A673 (cell line): ENCODE results near the gene EDDM13.

Source experiments
- CTCF ChIP-seq: fragments of 300-800, 200-600 bp; sonication (generic); conservative IDR thresholded peaks from 2 replicates; pipeline ENCODE4 v1.5.1; 2017; ENCODE audit warnings: low read depth, mild to moderate bottlenecking, antibody characterized with exemption, low read length, moderate library complexity, mixed read lengths
- EZH2 ChIP-seq: fragments of 200-600 bp; sonication (generic); IDR thresholded peaks from 2 replicates; pipeline ENCODE4 v1.6.1; 2017; ENCODE audit warnings: borderline replicate concordance, low read depth, mild to moderate bottlenecking, mixed read lengths, antibody characterized with exemption, low read length; ENCODE audit not compliant: poor library complexity, severe bottlenecking

- no peak for TF ChIP-seq CTCF
- no peak for TF ChIP-seq EZH2
These were observed 12.2 kb downstream of the EDDM13 start for GRCh38 chr19:56284746-56285145.
